GM15510 (cell line): Measurements from ENCODE around the gene MAP4K1.

Experiments used
- POLR2A ChIP-seq: IDR thresholded peaks from 3 replicates; pipeline ENCODE4 v1.6.1; 2011; ENCODE audit warnings: borderline replicate concordance; ENCODE audit not compliant: insufficient read length; ENCODE audit errors: extremely low read depth

The MAP4K1 gene

DNA sequence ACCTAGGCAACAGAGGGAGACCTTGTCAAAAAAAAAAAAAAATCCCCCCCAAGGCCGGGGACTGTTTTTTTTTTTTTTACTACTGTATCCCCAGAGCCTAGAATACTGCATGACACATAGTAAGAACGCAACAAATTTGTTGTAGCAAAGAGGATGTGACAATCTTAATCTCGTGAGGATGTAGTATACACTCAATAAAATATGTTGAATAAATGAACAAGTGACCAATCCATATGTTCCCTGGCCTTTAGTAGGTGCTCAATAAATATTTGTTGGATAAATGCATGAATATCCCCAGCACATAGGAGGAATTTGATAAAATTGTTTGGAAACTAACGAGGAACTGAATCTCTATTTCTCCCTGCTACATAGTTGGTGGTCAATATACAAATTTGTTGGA lies 75.7 kb downstream of the MAP4K1 start:
- TF ChIP-seq POLR2A: no peak

DNA sequence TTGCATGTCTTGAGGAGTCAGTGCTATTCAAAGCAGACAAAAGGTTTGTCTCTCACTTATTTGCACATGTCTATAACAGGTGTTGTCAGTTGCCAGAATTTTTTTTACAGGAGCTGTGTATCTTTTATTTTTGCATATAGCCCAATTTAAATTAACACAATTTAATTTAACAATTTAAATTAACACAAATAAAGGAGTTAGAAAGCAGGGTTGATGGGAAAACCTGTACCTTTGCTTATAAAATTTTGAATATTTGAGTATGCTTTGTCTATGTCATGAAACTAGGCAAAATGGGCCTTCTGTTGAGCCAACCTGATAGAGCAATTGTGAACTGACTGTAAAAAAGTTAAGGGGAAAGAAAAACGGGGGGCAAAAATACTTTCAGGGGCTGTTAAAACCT lies 78.0 kb downstream of the MAP4K1 start:
- TF ChIP-seq POLR2A: no peak

DNA sequence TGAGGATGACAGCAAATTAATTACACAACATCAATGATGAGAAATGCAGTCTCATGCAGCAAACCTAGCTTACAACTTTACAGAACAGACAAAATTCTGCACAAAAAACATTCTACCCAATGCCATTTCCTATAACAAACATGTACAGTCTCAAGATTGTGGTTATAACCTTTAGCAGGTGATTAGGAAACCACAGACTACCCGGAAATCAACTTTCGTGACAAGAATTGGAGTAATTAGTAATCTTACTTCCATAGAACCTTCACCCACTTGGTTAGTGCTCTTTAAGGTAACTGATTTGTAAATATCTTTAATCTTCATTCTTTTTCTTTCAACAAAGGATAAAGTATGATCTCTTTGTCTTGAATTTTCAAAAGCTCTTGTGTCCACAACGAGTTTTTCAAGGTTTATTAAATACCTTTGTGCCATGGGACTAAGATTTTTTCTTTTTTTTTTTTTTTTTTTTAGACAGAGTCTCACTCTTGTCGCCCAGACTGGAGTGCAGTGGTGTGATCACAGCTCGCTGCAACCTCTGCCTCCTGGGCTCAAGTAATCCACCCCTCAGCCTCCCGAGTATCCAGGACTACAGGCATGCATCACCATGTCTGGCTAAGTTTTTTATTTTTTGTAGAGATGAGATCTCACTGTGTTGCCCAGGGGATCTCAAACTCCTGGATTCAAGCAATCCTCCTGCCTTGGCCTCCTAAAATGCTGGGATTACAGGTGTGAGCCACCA lies 78.8 kb downstream of the MAP4K1 start:
- no peak for TF ChIP-seq POLR2A

DNA sequence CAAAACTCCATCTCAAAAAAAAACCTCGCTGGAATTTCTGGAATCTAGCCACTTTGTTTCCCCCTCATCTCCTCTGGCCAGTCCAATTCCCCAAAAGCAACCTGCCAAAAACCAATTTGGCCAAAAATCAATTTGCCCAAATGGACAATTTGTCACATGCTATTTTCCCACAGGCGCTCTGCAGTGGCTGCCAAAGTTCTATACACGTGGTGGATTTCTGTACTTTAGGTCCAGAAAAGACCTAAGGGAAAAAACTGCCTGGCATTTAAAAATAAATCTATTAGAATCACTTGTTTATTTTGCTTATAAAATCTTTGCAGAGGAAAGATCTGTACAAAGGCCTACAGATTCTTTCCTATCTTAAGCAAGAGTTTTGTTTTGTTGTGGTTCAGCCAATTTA lies 79.4 kb downstream of the MAP4K1 start:
- no peak for TF ChIP-seq POLR2A
